IMR-90 (cell line): Measurements from ENCODE around the gene FCRL5. TPM values are rescaled to one million over a fixed set of nuclear protein-coding genes. Genes with fewer than 3 reads are reported as not detected.
"Not testable (repeated sequence)": the region's sequence is repeated elsewhere in the genome, so short reads cannot be mapped to it uniquely, and the experiment has no call there.

ENCODE experiments used
- ATAC-seq: fragments of 200-7000 bp; cut with Tn5 transposase; 2 replicates; pipeline ENCODE4 v1.9.1; 2020; ENCODE audit warnings: low read depth, mild to moderate bottlenecking, moderate library complexity
- BruUV-seq: library from RNA; stranded (reverse); fragments of 400-500 nt; replicated peaks from 2 replicates; lab custom pipeline; 2021; lab: Mats Ljungman, UMichigan
- CTCF ChIA-PET: fragments of 300-600 bp; formaldehyde crosslinking; extraction: SDS; loops from one replicate; lab custom pipeline; 2021; ENCODE audit warnings: antibody characterized with exemption; lab: Yijun Ruan, JAX
- POLR2A ChIA-PET: fragments of 300-600 bp; sonication (Branson Sonifier 250); formaldehyde crosslinking; loops from one replicate; lab custom pipeline; 2022; ENCODE audit warnings: antibody characterized with exemption; ENCODE audit not compliant: unreplicated experiment; lab: Charles Lee
- DNase-seq: peaks from one replicate; pipeline ENCODE4 v3.0.0; 2013
- H2AFZ ChIP-seq: replicated peaks from 2 replicates; pipeline ENCODE3; 2013; ENCODE audit warnings: low read length, mild to moderate bottlenecking; ENCODE audit not compliant: poor library complexity
- H2AK5ac ChIP-seq: 2 replicates; pipeline ENCODE4 v1.6.1; 2013; ENCODE audit warnings: low read depth, low read length, inconsistent platforms
- H2AK9ac ChIP-seq: replicated peaks from 2 replicates; pipeline ENCODE3; 2013; ENCODE audit warnings: mild to moderate bottlenecking, low read depth, low read length, moderate library complexity; ENCODE audit not compliant: poor library complexity
- H2BK120ac ChIP-seq: 2 replicates; pipeline ENCODE4 v1.6.1; 2013; ENCODE audit warnings: low read depth, low read length, inconsistent platforms
- H2BK15ac ChIP-seq: 3 replicates; pipeline ENCODE4 v1.6.1; 2013; ENCODE audit warnings: low read depth, low read length, inconsistent platforms
- H2BK20ac ChIP-seq: 2 replicates; pipeline ENCODE4 v1.6.1; 2013; ENCODE audit warnings: low read depth, mild to moderate bottlenecking, inconsistent platforms, low read length, moderate library complexity
- H2BK5ac ChIP-seq: 2 replicates; pipeline ENCODE4 v1.6.1; 2013; ENCODE audit warnings: mild to moderate bottlenecking, low read depth, low read length, inconsistent platforms; ENCODE audit not compliant: poor library complexity, severe bottlenecking
- H3K14ac ChIP-seq: replicated peaks from 2 replicates; pipeline ENCODE4 v1.6.1; 2013; ENCODE audit warnings: low read depth, low read length, inconsistent platforms
- H3K18ac ChIP-seq: 2 replicates; pipeline ENCODE4 v1.6.1; 2013; ENCODE audit warnings: low read depth, low read length, control low read depth
- H3K23ac ChIP-seq: 2 replicates; pipeline ENCODE4 v1.6.1; 2013; ENCODE audit warnings: low read depth, low read length, inconsistent platforms
- H3K27ac ChIP-seq: 2 replicates; pipeline ENCODE4 v1.5.1; 2013; ENCODE audit warnings: mild to moderate bottlenecking, control low read depth, low read length; ENCODE audit not compliant: insufficient read depth
- H3K27me3 ChIP-seq: 2 replicates; pipeline ENCODE4 v1.6.1; 2013; ENCODE audit warnings: low read length; ENCODE audit not compliant: control insufficient read depth, insufficient read depth
- H3K36me3 ChIP-seq: 2 replicates; pipeline ENCODE4 v1.6.1; 2013; ENCODE audit warnings: low read length, mixed read lengths; ENCODE audit not compliant: control insufficient read depth, insufficient read depth
- H3K4ac ChIP-seq: 2 replicates; pipeline ENCODE4 v1.6.1; 2013; ENCODE audit warnings: low read depth, low read length, inconsistent platforms
- H3K4me1 ChIP-seq: 2 replicates; pipeline ENCODE4 v1.6.1; 2013; ENCODE audit warnings: low read length, mixed read lengths; ENCODE audit not compliant: control insufficient read depth, insufficient read depth
- H3K4me2 ChIP-seq: 2 replicates; pipeline ENCODE4 v1.6.1; 2013; ENCODE audit warnings: low read depth, mild to moderate bottlenecking, control low read depth, low read length, moderate library complexity
- H3K4me3 ChIP-seq: 2 replicates; pipeline ENCODE4 v1.5.1; 2013; ENCODE audit warnings: low read depth, mild to moderate bottlenecking, control low read depth, low read length, moderate library complexity; ENCODE audit not compliant: insufficient read depth
- H3K56ac ChIP-seq: 2 replicates; pipeline ENCODE4 v1.6.1; 2013; ENCODE audit warnings: low read length, inconsistent platforms; ENCODE audit not compliant: insufficient read depth; ENCODE audit errors: extremely low read depth
- H3K79me1 ChIP-seq, 2 experiments: 2 replicates each; pipeline ENCODE4 v1.6.1; 2013; ENCODE audit warnings: low read length in 2 of 2, inconsistent platforms in 1 of 2, low read depth in 1 of 2
- H3K9ac ChIP-seq: 2 replicates; pipeline ENCODE4 v1.6.1; 2013; ENCODE audit warnings: low read depth, low read length, control low read depth
- H3K9me1 ChIP-seq: 2 replicates; pipeline ENCODE4 v1.6.1; 2013; ENCODE audit warnings: low read length, inconsistent platforms; ENCODE audit not compliant: insufficient read depth
- H3K9me3 ChIP-seq: 2 replicates; pipeline ENCODE4 v1.6.1; 2013; ENCODE audit warnings: low read length; ENCODE audit not compliant: control insufficient read depth, insufficient read depth
- H4K20me1 ChIP-seq: 2 replicates; pipeline ENCODE4 v1.6.1; 2013; ENCODE audit warnings: low read length, inconsistent platforms; ENCODE audit not compliant: insufficient read depth
- H4K5ac ChIP-seq: 2 replicates; pipeline ENCODE4 v1.6.1; 2013; ENCODE audit warnings: mild to moderate bottlenecking, low read depth, low read length, control low read depth
- H4K8ac ChIP-seq, 2 experiments: 2 replicates each; pipeline ENCODE4 v1.6.1; 2013; ENCODE audit warnings: low read depth in 2 of 2, low read length in 2 of 2, control low read depth in 1 of 2, inconsistent platforms in 1 of 2
- H4K91ac ChIP-seq: 2 replicates; pipeline ENCODE4 v1.6.1; 2013; ENCODE audit warnings: low read depth, low read length, inconsistent platforms; ENCODE audit not compliant: insufficient read depth
- MAFK ChIP-seq: IDR thresholded peaks from 2 replicates; pipeline ENCODE4 v1.6.1; 2012; ENCODE audit warnings: low read depth, low read length, improper control_type of control experiment
- WGBS, 2 experiments: methylation state at CpG; one replicate each; pipeline versions ENCODE4 v1.1.5 to v1.1.7; 2013; ENCODE audit warnings: missing lambda C conversion rate in 2 of 2; ENCODE audit not compliant: insufficient read length in 1 of 2; ENCODE audit errors: extremely low coverage in 2 of 2; 5-methylcytosine and 5-hydroxymethylcytosine counted together
- dilution Hi-C: fragments of 300-500 bp; cut with HindIII; formaldehyde crosslinking; loops from one replicate; pipeline ENCODE4 v1.14.3; 2018; ENCODE audit warnings: low sequenced_read_pairs; ENCODE audit not compliant: unreplicated experiment
- in situ Hi-C: fragments of 300-500 bp; cut with MboI; formaldehyde crosslinking; loops from 3 replicates; pipeline ENCODE4 v1.14.3; 2019; ENCODE audit warnings: low sequenced_read_pairs, inconsistent platforms, mixed read lengths
- intact Hi-C: fragments of 100-400 bp; cut with micrococcal nuclease; formaldehyde crosslinking; loops from 2 replicates; pipeline ENCODE4 v1.10.0; 2022
- polyA plus RNA-seq, 3 experiments: library from polyadenylated mRNA; depleted of rRNA; stranded (reverse); fragments of >200 nt; gene quantifications; 2 replicates each; pipeline ENCODE4 v1.2.3, GENCODE V29; 2012; ENCODE audit warnings: low replicate concordance in 1 of 3
- total RNA-seq: library from RNA; depleted of rRNA; stranded (reverse); fragments of >200 nt; gene quantifications from 2 replicates; pipeline ENCODE4 v1.2.3, GENCODE V29; 2012

The FCRL5 gene
- total and polyA plus RNA-seq, 2 of the 4 experiments (the other 2 are of a cell fraction) = not detected

DNA sequence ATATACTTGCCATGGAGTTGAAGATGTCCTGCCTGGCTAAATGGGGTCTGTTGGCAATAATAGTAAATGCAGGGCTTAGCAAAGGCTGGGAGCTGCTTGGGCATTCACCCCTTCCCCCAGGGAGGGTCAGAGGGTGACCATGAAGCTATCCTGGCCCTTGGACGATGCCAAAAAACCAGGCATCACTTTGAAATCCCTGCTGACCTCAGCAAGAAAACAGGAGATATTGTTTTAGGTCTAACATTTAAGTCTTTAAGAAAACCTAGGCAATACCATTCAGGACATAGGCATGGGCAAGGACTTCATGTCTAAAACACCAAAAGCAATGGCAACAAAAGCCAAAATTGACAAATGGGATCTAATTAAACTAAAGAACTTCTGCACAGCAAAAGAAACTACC lies 4.2 kb downstream of the FCRL5 start:
- H2BK20ac ChIP-seq, H3K27me3 ChIP-seq, H2AK5ac ChIP-seq, BruUV-seq, H4K8ac ChIP-seq, H3K9ac ChIP-seq, H3K36me3 ChIP-seq, H4K20me1 ChIP-seq, H3K27ac ChIP-seq, H3K79me1 ChIP-seq, H3K9me1 ChIP-seq, DNase-seq, H2BK120ac ChIP-seq, dilution Hi-C loops, H3K18ac ChIP-seq, H3K4me1 ChIP-seq, H3K4me2 ChIP-seq, CTCF ChIA-PET, H3K14ac ChIP-seq, H3K56ac ChIP-seq, H2BK5ac ChIP-seq, H3K4me3 ChIP-seq, H4K91ac ChIP-seq, H3K9me3 ChIP-seq, H2AFZ ChIP-seq, H3K4ac ChIP-seq, H3K23ac ChIP-seq, ATAC-seq, H2BK15ac ChIP-seq, in situ Hi-C loops, POLR2A ChIA-PET, H4K5ac ChIP-seq, H2AK9ac ChIP-seq, intact Hi-C loops: not testable (repeated sequence)
- TF ChIP-seq MAFK = peak; percentile 26; the same call in 1 of the 2 replicates
- WGBS, 2 experiments = no CpG with 5 or more reads among the region's 1 CpG
